Fibroblast of skin of left biceps (primary cell): ENCODE results near the gene OR14A2.
"Not testable (repeated sequence)": the region's sequence is repeated elsewhere in the genome, so short reads cannot be mapped to it uniquely, and the experiment has no call there.

Experiments
- DNase-seq, 2 experiments: peaks; one replicate each; pipeline ENCODE4 v3.0.0-alpha.2; 2013; ENCODE audit warnings: low read depth in 2 of 2

OR14A2 gene

DNA sequence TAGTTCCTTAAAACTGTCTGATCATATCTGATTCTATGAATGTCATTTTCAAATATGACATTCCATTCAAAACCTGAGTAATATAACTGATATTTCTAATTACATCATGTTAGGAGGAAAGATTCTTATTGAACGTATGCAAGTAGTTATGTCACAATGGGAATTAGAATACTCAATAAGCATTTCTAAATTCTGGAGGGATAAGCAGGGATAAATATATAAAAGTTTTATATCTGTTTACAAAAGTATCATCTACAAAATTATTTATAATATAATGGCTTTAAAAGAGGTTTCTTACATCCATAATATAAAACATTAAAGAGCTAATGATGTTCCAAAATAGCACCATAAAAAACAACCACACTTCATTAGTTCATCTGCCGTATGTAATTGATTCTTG is at the start of gene OR14A2:
Gene OR14A2 (minus strand): TSS at position 101 of the 400 bp plus-strand sequence.
- DNase-seq = no peak

DNA sequence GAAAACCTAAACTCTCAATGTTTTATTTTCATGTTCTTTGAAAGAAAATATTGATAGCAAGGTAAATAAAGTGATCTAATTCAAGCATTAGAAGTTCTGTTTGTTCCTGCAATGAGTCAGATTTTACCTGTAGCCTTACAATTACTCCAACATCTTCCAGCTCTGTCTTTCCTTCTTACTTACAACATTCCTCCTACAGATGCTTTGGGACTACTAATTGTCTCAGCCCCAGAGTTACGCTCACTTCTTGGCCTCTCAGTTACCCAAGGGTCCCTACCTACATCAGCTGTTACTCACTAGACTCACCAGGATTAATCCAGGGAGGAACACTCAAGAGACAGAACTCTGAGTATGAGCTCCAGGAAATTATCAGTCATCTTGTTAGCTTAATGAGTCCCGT is 49.6 kb upstream of the OR14A2 start:
- DNase-seq = no peak

DNA sequence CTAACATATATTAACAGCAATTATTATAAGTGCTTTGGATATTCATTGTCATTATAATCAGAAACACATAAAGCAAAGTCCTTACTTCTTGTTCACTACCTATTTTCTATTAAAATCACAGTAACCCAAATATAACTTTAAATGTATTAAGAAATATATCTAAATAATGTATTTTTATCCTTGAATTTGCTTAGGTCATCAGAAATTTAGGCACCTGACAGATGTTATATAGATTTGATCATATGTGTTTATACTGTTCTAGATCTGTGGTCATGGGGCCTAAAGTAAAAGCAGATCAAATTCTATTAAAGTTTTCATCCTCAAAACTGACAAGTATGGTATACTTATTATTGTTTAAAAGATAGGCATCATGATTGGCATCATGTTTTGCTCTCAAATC is 21.7 kb upstream of the OR14A2 start:
- DNase-seq = no peak

DNA sequence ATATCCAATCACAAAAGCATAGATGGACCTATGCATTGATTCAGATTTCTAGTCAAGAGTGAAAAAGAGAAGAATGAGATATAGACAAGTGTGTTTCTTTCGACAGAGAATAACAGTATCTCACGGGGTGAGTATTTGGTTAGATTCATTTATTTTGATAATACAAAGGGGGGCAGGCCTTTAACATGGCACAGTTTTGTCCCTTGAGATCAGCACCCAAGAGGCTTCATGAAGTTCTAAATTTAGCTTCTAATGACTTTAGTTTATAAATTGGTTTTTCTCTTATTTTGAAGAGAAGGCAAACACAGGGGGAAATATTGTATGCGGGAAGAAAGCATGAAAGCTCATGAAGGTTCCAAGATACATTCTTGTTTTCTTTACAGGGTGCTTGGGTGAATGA is 12.5 kb upstream of the OR14A2 start, which contains the start of gene OR1C1:
Gene OR1C1 (minus strand): TSS at position 101 of the 400 bp plus-strand sequence. CDS start 2,150 bp downstream, outside the sequence.
- no peak for DNase-seq

DNA sequence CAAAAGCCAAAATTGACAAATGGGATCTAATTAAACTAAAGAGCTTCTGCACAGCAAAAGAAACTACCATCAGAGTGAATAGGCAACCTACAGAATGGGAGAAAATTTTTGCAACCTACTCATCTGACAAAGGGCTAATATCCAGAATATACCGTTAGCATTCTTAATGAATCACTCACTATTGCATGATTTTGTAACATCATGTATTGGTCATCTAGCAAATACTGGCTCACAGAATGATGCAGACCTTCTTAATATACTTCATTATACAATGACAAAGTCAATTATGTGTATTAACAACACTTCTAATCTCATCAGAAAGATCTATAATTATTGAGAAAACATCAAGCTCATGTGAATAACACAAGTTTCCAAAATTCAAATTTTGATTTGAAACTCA is 6.4 kb upstream of the OR14A2 start:
- DNase-seq = not testable (repeated sequence)

DNA sequence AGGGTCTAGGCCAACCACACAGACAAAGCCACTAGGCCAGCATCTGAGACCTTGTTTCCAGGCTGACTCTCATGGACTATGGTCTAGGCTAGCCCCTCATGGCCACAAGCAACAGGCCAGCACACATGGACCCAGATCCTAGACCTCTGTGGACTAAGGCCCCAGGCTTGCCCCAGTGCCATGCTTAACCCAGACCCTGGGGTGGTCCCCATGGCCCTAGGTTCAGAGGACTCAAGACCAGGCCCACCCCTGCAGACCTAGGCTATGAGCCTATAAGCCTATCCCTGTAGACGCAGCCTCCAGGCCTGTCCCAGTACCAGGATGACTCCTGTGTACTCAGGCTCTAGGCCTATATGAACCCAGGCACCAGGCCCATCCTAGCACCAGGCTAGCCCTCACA is 1.9 kb upstream of the OR14A2 start:
- DNase-seq = no peak

DNA sequence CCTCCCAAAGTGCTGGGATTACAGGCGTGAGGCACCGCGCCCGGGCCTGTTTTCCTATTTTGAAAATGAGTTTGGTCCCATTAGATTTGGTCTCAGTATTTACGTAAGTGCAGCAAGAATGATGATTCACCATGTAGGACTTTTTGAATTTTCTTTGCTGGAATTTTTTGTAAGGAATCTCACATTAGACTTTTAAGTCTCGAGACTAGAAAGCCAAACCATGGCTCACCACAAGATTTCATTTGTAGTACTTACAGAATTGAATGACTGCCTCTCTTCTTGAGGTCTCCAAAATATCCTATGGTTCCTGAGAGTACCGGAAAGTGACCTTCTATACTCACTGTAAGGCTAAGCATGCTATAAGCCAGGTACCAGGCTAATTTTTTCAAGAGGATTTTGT is 325 bp downstream of the OR14A2 start:
- no peak for DNase-seq

DNA sequence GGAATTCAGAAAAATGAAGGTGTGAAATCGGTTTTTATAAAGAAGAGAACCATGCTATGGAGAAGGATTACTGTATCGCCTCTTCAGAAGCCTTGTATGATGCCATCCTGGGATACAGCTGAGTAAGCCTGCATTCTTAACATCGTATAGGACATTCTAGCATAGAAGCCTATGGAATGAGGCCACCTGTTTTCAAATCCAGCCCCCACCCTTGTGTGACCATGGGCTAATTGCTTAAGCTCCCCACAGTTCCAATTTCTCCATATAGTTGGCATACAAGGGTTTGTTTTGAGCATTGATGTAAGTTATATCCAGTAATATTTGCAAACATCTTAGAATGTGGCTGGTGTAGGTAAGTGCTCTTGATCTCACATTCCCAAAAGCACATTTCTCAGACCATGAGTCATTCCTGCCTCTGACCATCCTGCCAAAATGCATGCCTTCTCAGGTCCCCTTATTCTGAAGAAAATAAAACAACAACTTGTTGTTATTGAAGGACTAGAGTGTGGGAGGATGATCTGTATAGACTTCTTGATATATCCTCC is 1.5 kb downstream of the OR14A2 start:
- DNase-seq = no peak

DNA sequence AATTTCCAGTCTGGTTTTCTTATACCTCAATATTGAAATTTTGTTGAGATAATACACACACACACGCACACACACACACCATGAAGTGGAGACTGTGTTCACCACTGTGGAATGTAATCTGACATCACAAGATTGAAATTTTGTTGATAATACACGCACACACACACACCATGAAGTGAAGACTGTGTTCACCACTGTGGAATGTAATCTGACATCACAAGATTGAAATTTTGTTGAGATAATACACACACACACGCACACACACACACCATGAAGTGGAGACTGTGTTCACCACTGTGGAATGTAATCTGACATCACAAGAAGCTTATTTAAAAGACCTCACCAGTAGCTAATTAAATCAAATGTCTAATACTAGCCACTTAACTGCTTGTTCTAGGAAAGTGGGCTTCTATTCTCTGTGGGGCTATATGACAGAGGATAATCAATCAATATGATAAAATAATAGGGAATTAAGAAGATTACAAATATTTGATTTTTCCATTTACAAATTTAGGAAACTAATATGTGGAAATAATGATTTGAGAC is 5.7 kb downstream of the OR14A2 start:
- DNase-seq = not testable (repeated sequence)

DNA sequence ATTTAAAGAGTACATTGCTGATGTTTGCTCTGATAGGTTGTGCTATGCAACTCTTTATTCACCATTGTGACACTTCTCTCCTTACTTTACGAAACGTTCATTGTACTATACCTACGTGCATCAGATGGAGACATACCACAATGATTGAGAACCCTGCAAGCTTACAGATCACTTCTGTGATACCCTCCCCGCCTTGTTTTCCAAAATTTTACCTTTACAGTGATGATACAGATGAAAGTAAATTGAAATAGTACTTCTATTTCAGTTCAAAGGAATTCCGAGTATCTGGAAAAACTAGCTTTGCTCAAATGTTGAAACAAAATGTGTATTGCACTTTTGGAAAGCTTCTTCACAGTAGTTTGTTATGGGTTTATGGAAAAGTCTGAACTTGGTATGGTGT is 6.2 kb downstream of the OR14A2 start:
- no peak for DNase-seq

DNA sequence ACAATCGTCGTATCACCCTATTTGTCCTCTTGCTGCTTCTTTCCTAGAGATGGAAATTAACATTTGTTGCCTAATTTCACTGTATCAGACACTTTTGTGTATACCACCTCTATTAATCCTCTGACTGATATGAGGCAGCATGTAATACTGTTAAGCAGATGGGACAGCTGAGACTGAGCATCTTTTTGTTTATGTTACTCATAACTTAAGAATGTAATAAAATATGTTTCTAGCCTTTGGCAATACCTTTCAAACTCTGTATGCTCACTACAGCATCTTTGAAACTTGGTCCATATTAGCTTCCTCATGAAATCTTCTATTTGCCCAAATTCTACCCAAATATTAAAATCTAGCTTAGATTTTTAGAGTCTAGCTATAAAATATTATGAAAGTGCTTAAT is 7.2 kb downstream of the OR14A2 start:
- DNase-seq = no peak

DNA sequence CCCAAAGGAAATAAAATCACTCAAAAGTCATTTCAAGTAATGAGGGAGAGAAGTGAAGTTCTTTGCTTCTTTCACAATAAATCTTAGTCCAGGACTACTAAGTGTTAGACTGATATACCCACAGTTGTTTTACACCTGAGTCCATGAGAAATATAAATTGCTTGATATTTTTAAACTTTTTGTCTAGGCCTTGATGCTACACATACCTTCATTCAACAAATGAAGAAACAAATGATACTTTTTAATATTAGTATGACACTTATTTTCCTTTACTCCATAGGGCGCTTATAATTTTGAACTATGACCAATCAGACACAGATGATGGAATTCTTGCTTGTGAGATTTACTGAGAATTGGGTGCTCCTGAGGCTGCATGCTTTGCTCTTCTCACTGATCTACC is 9.6 kb downstream of the OR14A2 start, which contains the start of gene OR14K1:
Gene OR14K1 (plus strand): TSS at position 301 of the 400 bp plus-strand sequence. CDS start 0 bp downstream, at position 301.
- DNase-seq = no peak

DNA sequence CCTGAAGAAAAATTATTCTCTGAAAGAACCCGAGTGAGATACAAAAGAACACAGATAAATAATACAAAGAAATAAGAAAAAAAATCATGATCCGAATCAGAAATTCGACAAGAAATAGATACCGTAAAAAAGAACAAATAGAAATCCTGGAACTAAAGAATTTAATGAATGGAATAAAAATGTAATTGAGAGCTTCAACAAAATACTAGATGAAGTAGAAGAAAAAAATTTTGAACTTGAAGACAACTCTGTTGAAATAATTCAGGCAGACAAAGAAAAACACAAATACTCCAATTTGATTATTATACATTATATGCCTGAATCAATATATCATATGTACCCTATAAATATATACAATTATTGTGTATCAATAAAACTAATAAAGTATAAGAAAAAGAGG is 26.7 kb downstream of the OR14A2 start:
- DNase-seq = no peak

DNA sequence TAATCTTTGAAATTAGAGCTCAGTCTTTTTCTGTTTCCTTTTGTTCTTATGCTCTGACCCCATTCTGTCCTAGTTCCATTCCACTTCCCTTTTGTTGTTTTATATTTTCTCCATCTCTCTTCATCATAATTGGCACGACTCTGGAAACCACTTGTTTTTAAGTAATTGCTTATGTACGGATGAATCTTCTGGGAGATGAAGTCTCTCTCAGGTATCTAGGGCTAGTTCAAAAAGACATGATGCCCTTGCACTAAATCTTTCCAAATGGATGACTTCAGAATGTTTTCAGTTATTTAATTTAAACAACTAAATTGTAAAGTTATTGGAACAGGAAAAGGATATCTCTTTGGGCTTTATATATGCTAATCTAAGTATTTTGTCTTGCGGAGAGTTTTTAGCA is 31.4 kb downstream of the OR14A2 start, which contains the start of gene OR6F1:
Gene OR6F1 (minus strand): TSS at position 101 of the 400 bp plus-strand sequence. CDS start 3,891 bp downstream, outside the sequence.
- DNase-seq = no peak

DNA sequence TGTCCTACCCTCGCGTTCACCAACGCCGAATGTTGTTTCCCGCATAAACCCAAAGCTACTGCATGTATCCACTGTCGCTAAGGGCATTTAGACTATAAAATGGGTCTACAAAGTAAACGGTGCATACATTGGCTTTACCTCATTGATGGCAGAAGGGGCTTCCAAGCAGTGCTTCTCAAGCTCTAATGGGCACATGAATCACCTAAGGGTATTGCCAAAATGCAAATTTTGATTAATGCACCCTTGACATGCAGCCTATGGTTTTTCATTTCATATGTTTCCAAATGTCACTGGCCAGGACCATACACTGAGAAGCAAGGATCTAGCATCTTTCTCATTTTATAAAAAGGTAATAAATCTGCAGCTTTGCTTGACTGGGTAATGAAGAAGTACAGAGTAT is 34.2 kb downstream of the OR14A2 start:
- no peak for DNase-seq

DNA sequence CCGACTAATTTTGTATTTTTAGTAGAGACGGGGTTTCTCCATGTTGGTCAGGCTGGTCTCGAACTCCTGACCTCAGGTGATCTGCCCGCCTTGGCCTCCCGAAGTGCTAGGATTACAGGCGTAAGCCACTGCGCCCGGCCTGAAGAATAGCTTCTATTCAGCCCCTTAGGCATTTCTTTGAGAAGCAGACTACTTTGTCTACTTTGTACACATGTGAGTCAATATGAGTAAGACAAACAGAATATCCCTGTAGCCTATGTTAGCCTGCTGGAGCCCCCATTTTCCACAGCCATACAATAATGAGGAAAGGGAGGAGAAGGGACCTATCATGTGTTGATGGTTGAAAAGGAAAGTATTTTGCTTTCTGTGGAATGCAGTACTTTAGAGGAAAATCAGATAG is 37.3 kb downstream of the OR14A2 start:
- not testable (repeated sequence) for DNase-seq

DNA sequence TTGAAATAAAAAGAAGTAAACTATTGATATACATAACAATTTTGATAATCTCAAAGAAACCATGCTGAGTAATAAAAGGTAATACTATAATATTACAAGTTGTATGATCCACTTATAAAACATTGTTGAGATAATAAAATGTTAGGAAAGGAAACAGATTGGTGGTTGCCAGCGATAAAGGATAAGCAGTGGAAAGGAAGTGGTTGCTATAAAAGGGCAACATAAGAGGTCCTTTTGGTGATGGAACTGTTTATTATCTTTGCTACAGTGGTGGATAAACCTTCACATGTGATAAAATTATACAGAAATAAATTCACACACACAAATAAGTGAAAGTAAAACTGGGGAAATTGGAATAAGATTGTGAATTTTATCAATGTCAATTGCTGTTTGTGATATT is 46.6 kb downstream of the OR14A2 start:
- DNase-seq = no peak

DNA sequence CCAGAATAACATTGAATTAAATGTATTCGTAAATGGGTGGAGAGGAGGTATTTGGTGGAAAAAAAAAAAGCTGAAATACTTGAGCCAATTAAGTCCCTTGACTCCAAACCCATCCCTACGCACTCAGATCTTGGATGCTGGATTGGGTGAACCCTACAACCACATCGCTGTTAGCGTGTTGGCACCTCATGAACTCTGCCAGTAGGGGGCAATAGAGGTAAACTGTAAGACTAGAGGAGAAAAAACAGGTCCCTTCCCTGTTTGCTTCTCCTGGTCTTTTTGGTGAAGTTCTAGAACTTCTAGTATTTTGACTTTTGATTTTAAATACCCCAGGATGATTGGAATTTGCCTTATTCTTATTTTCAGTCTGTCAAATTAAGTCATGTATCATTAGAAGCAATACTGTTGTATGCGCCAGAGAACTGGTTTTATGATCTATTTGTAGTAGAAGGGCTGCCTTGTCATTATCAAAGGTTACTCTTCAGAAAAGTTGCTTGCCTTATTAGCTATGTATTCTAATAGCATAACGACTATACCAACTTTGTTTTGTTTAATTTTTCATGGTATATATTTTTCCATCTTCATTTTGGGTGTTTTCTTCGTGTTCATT is 66.5 kb downstream of the OR14A2 start:
- DNase-seq = no peak

DNA sequence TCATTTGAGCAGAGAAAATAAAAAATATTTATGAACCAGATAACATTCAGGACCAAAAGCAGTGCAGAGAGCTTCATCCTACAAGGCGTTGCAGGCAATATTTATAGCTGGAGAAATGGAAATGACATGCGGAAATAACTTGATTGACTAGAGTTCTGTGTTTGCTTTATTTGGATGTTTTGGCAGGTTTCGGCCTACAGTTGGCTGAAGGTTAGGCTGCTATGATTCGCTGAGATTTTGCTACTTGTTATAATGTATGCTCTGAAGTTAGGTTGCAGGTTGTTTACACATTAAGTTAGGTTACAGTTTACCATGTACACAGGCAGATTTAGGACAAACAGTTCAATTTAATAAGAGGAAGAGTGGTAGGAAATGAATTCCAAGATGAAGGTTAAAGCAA is 67.8 kb downstream of the OR14A2 start:
- no peak for DNase-seq

DNA sequence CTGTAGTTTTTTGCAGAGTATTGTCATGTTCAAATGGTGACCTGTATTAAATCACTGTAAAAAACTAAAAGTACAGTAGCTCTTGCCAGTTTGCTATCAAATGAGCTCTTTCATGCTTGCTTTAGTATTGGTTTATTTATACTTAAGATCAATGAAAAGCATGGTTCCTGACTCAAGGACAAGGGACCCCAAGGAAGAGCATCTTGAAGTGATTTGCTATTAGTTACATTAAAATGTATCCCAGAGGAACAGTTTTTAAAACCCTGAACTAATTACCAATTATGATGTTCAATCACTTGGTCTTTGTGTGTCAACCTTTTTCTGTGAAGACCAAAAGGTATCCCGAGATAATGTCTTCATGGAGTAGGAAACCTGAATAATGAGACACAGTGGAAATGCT is 68.3 kb downstream of the OR14A2 start, which contains the start of gene OR13G1:
Gene OR13G1 (minus strand): TSS at position 101 of the 400 bp plus-strand sequence. CDS start 6,698 bp downstream, outside the sequence.
- DNase-seq = no peak
